DOHH2 (cell line): ENCODE measurements around the gene FZR1.

Experiments
- CTCF ChIP-seq: fragments of 200-600 bp; sonication (generic); IDR thresholded peaks from one replicate; pipeline ENCODE4 v1.5.1; 2014; ENCODE audit warnings: antibody characterized with exemption, mild to moderate bottlenecking, low read depth, low read length; ENCODE audit not compliant: poor library complexity, severe bottlenecking
- EZH2phosphoT487 ChIP-seq: fragments of 200-600 bp; sonication (generic); IDR thresholded peaks from 2 replicates; pipeline ENCODE4 v1.6.1; 2017; ENCODE audit warnings: borderline replicate concordance, mild to moderate bottlenecking, antibody characterized with exemption, low read length, moderate library complexity, mixed read lengths

- TF ChIP-seq CTCF (no peak), EZH2phosphoT487 (no peak)
These were observed 24.3 kb downstream of the FZR1 start for GRCh38 chr19:3530389-3530788.
